HCT116 (cell line): ENCODE measurements around the gene TTR. TPM values are rescaled to one million over a fixed set of nuclear protein-coding genes. Genes with fewer than 3 reads are reported as not detected.

Source experiments
- ATAC-seq: fragments of 200-7000 bp; cut with Tn5 transposase; 2 replicates; pipeline ENCODE4 v1.9.1; 2020; ENCODE audit warnings: mild to moderate bottlenecking, moderate library complexity
- BruUV-seq: library from RNA; stranded (reverse); fragments of 400-500 nt; replicated peaks from 2 replicates; lab custom pipeline; 2021; lab: Mats Ljungman, UMichigan
- CTCF ChIA-PET: fragments of 300-600 bp; sonication (Branson Sonifier 250); formaldehyde crosslinking; loops from one replicate; lab custom pipeline; 2021; ENCODE audit warnings: antibody characterized with exemption; lab: Charles Lee
- POLR2A ChIA-PET: fragments of 300-600, 350-600 bp; sonication (Branson Sonifier 250); formaldehyde crosslinking; loops from one replicate; lab custom pipeline; 2021; ENCODE audit warnings: antibody characterized with exemption; lab: Charles Lee
- RAD21 ChIA-PET, 2 experiments: fragments of 300-600 bp; sonication (Branson Sonifier 250); formaldehyde crosslinking; loops; one replicate each; lab custom pipeline; 2023; ENCODE audit warnings: low total read pairs in 2 of 2; ENCODE audit not compliant: uncharacterized antibody in 2 of 2, unreplicated experiment in 2 of 2, low non-redundant PET in 1 of 2; lab: Charles Lee
- DNase-seq: peaks from one replicate; pipeline ENCODE4 v3.0.0-alpha.2; 2010; ENCODE audit warnings: low read depth, low spot score
- H2AFZ ChIP-seq: fragments of 200-600 bp; shearing (Covaris generic), sonication (generic); 2 replicates; pipeline ENCODE4 v1.6.1; 2017; ENCODE audit warnings: low read depth, mixed run types, mixed read lengths, antibody characterized with exemption, low read length; ENCODE audit not compliant: poor library complexity, severe bottlenecking
- H3K27ac ChIP-seq: 2 replicates; pipeline ENCODE4 v1.5.1; 2012; ENCODE audit warnings: low read depth, low read length
- H3K27me3 ChIP-seq: fragments of 200-600 bp; sonication (generic); 2 replicates; pipeline ENCODE4 v1.6.1; 2016; ENCODE audit warnings: mixed run types, low read length, mixed read lengths; ENCODE audit not compliant: insufficient read depth
- H3K36me3 ChIP-seq, 2 experiments: fragments of 200-500 bp in 1 of 2; fragments of 200-600 bp in 1 of 2; sonication (Bioruptor generic) in 1 of 2; sonication (generic) in 1 of 2; 2 replicates each; pipeline versions ENCODE4 v1.5.1 to v1.6.1; 2014 to 2016; ENCODE audit warnings: low read length in 2 of 2, inconsistent platforms in 1 of 2, mixed read lengths in 1 of 2, mixed run types in 1 of 2; ENCODE audit not compliant: insufficient read depth in 2 of 2, control insufficient read depth in 1 of 2
- H3K4me1 ChIP-seq, 2 experiments: fragments of 200-600 bp in 1 of 2; sonication (generic) in 1 of 2; 2 replicates each; pipeline versions ENCODE4 v1.5.1 to v1.6.1; 2012 to 2017; ENCODE audit warnings: low read length in 2 of 2, inconsistent platforms in 1 of 2, mild to moderate bottlenecking in 1 of 2, mixed read lengths in 1 of 2, mixed run types in 1 of 2, moderate library complexity in 1 of 2; ENCODE audit not compliant: insufficient read depth in 2 of 2, control insufficient read depth in 1 of 2
- H3K4me2 ChIP-seq: fragments of 200-600 bp; sonication (generic); 2 replicates; pipeline ENCODE4 v1.6.1; 2017; ENCODE audit warnings: mixed run types, low read length, mixed read lengths
- H3K4me3 ChIP-seq, 2 experiments: fragments of 200-600 bp in 1 of 2; sonication (generic) in 1 of 2; replicated peaks in 1 of 2; 2 replicates each; pipeline ENCODE4 v1.5.1; 2011 to 2016; ENCODE audit warnings: low read length in 2 of 2, control low read depth in 1 of 2, low read depth in 1 of 2, mild to moderate bottlenecking in 1 of 2, mixed read lengths in 1 of 2, mixed run types in 1 of 2
- H3K79me2 ChIP-seq: fragments of 200-600 bp; sonication (generic); 2 replicates; pipeline ENCODE4 v1.6.1; 2017; ENCODE audit warnings: mild to moderate bottlenecking, mixed run types, low read length, moderate library complexity, mixed read lengths; ENCODE audit not compliant: insufficient read depth
- H3K9ac ChIP-seq: fragments of 200-600 bp; sonication (generic); 2 replicates; pipeline ENCODE4 v1.6.1; 2016; ENCODE audit warnings: low read length, mixed read lengths
- H3K9me2 ChIP-seq: fragments of 200-600 bp; sonication (generic), shearing (Covaris generic); 2 replicates; pipeline ENCODE4 v1.6.1; 2017; ENCODE audit warnings: mixed run types, mild to moderate bottlenecking, moderate library complexity; ENCODE audit not compliant: insufficient read depth
- H3K9me3 ChIP-seq, 2 experiments: fragments of 200-500 bp in 1 of 2; fragments of 200-600 bp in 1 of 2; sonication (Bioruptor generic) in 1 of 2; sonication (generic) in 1 of 2; 2 replicates each; pipeline ENCODE4 v1.6.1; 2014 to 2017; ENCODE audit warnings: low read length in 2 of 2, mixed read lengths in 2 of 2, inconsistent platforms in 1 of 2, low read depth in 1 of 2, mild to moderate bottlenecking in 1 of 2, mixed run types in 1 of 2, moderate library complexity in 1 of 2; ENCODE audit not compliant: control insufficient read depth in 1 of 2, insufficient read depth in 1 of 2
- H4K20me1 ChIP-seq: fragments of 200-600 bp; sonication (generic), shearing (Covaris generic); 2 replicates; pipeline ENCODE4 v1.6.1; 2017; ENCODE audit warnings: mixed run types, mild to moderate bottlenecking, moderate library complexity; ENCODE audit not compliant: insufficient read depth
- CBX3 ChIP-seq: IDR thresholded peaks from 2 replicates; pipeline ENCODE4 v1.6.1; 2012; ENCODE audit warnings: low read depth
- CTCF ChIP-seq, 3 experiments: fragments of 200-600 bp in 1 of 3; sonication (generic) in 1 of 3; IDR thresholded peaks in 2 of 3; conservative IDR thresholded peaks in 1 of 3; 2 replicates each; pipeline ENCODE4 v1.5.1; 2012 to 2017; ENCODE audit warnings: low read depth in 2 of 3, low read length in 2 of 3, antibody characterized with exemption in 1 of 3, borderline replicate concordance in 1 of 3, control low read depth in 1 of 3, mild to moderate bottlenecking in 1 of 3, mixed read lengths in 1 of 3, mixed run types in 1 of 3, moderate library complexity in 1 of 3; ENCODE audit not compliant: insufficient read depth in 1 of 3
- ELF1 ChIP-seq: IDR thresholded peaks from 2 replicates; pipeline ENCODE4 v1.6.1; 2012; ENCODE audit warnings: low read depth, borderline replicate concordance
- EZH2phosphoT487 ChIP-seq: fragments of 200-600 bp; IDR thresholded peaks from 2 replicates; pipeline ENCODE4 v1.6.1; 2018; ENCODE audit warnings: antibody characterized with exemption, borderline replicate concordance
- FOSL1 ChIP-seq: IDR thresholded peaks from 2 replicates; pipeline ENCODE4 v1.6.1; 2012; ENCODE audit warnings: low read depth
- MAX ChIP-seq: IDR thresholded peaks from 2 replicates; pipeline ENCODE4 v1.6.1; 2012
- POLR2A ChIP-seq: IDR thresholded peaks from 2 replicates; pipeline ENCODE4 v1.7.0; 2011; ENCODE audit warnings: borderline replicate concordance; ENCODE audit not compliant: insufficient read depth, insufficient read length; ENCODE audit errors: extremely low read depth
- SP1 ChIP-seq: IDR thresholded peaks from 2 replicates; pipeline ENCODE4 v1.6.1; 2012; ENCODE audit warnings: low read depth
- ZBTB33 ChIP-seq: IDR thresholded peaks from 2 replicates; pipeline ENCODE4 v1.6.1; 2011; ENCODE audit warnings: mild to moderate bottlenecking, low read length, moderate library complexity; ENCODE audit not compliant: insufficient replicate concordance; ENCODE audit errors: extremely low read depth
- ZFX ChIP-seq: fragments of 450-650 bp; IDR thresholded peaks from 2 replicates; pipeline ENCODE4 v1.6.1; 2017
- ZNF274 ChIP-seq: fragments of 200-500 bp; sonication (Bioruptor generic); IDR thresholded peaks from 2 replicates; pipeline ENCODE4 v1.6.1; 2014; ENCODE audit warnings: mild to moderate bottlenecking, low read depth, low read length, inconsistent platforms
- intact Hi-C: fragments of 100-400 bp; cut with micrococcal nuclease; formaldehyde crosslinking; loops from 2 replicates; pipeline ENCODE4 v1.10.0; 2022
- total RNA-seq: library from RNA; stranded (reverse); gene quantifications from one replicate; pipeline ENCODE4 v1.2.1, GENCODE V29; 2021; ENCODE audit not compliant: unreplicated experiment

Gene TTR
- total RNA-seq, 1 experiment from 2014 or later = 1.2 TPM

- BruUV-seq = no TSS peak
- H2AFZ ChIP-seq = no peak overlapping the region
- H3K9me3 ChIP-seq = no peaks in the 10 kb centered on the region
- H3K79me2 ChIP-seq = no peaks in the 10 kb centered on the region
- no peak overlapping the region for H3K9ac ChIP-seq
- ATAC-seq (no peak), DNase-seq (no peak)
- peaks cover 0 to 6% of the 10 kb centered on the region in 2 experiments; a peak in 2 of 4 replicates for H3K4me1 ChIP-seq
- intact Hi-C loops = no loop called here
- no peaks in the 10 kb centered on the region for H3K27me3 ChIP-seq
- no peaks in the 10 kb centered on the region for H4K20me1 ChIP-seq
- RAD21 ChIA-PET = no interaction called here
- POLR2A ChIA-PET = no interaction called here
- H3K27ac ChIP-seq = no peak overlapping the region
- CTCF ChIA-PET = no interaction called here
- H3K9me2 ChIP-seq = no peaks in the 10 kb centered on the region; the same call in 1 of the 2 replicates
- no peak overlapping the region for H3K4me3 ChIP-seq
- TF ChIP-seq EZH2phosphoT487 (no peak), CBX3 (no peak), FOSL1 (no peak), MAX (no peak), ZNF274 (no peak), SP1 (no peak), POLR2A (no peak), CTCF (IDR thresholded peaks at IDR 0.05 in 2 of 3, conservative IDR thresholded peaks at IDR 0.05 in 1 of 3; ENCODE audit: borderline replicate concordance in 1 of 3, insufficient read depth in 1 of 3, low read depth in 2 of 3, low read length in 2 of 3) (no peak), ELF1 (no peak), ZFX (no peak), ZBTB33 (no peak)
- H3K36me3 ChIP-seq = no peaks in the 10 kb centered on the region
- H3K4me2 ChIP-seq = no peak overlapping the region
Observed at GRCh38 chr18:31643003-31643402, 51.3 kb downstream of the TTR start.
